K562 (cell line): ENCODE data around the gene RPL15.

ENCODE experiments used
- ERF ChIP-seq: fragments of 450-650 bp; formaldehyde crosslinking; IDR thresholded peaks from 2 replicates; pipeline ENCODE4 v1.4.0; 2020; ENCODE audit warnings: mild to moderate bottlenecking, mixed read lengths
- EZH2 ChIP-seq: IDR thresholded peaks from 2 replicates; pipeline ENCODE4 v1.6.1; 2012; ENCODE audit warnings: low read depth, mild to moderate bottlenecking, inconsistent platforms, low read length, borderline replicate concordance
- KAT7 ChIP-seq: sonication (generic); formaldehyde crosslinking; IDR thresholded peaks from 2 replicates; pipeline ENCODE4 v1.8.0; 2022; ENCODE audit warnings: missing genetic modification reagents, mild to moderate bottlenecking, borderline replicate concordance
- POLR2AphosphoS5 ChIP-seq: IDR thresholded peaks from 2 replicates; pipeline ENCODE4 v1.6.1; 2011; ENCODE audit warnings: mild to moderate bottlenecking, low read depth, low read length, moderate library complexity; ENCODE audit not compliant: control insufficient read depth, insufficient read depth
- SMARCA5 ChIP-seq: fragments of 450-650 bp; IDR thresholded peaks from 2 replicates; pipeline ENCODE4 v1.6.1; 2016
- TF ChIP-seq, protein P1 (sequence below): fragments of 150-350 bp; conservative IDR thresholded peaks from 2 replicates; pipeline ENCODE4 v1.6.1; 2014; ENCODE audit warnings: low read length
- TF ChIP-seq, protein P2 (sequence below): fragments of 450-650 bp; formaldehyde crosslinking; IDR thresholded peaks from 2 replicates; pipeline ENCODE4 v1.4.0; 2022; ENCODE audit warnings: missing genetic modification characterization

DNA sequence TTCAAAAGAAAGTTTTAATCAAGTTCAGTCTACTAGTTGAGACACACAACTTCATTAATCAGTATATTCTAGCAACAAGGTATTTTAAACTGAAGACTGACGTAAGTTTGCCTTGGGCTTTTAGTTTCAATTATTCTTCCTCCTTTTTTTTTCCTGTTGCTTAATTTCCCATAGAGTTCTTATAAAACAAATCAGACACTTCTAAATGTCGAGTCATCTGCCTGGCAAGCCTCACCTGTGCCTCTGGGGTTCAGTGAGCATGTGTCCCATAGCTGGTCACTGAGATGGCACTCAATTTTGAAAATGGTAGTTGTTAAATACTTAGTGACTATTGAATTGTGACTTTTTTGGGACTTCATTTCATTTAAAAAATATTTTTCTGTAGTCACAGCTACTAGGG is 27.5 kb upstream of the RPL15 start:
- TF ChIP-seq, protein P1, sequence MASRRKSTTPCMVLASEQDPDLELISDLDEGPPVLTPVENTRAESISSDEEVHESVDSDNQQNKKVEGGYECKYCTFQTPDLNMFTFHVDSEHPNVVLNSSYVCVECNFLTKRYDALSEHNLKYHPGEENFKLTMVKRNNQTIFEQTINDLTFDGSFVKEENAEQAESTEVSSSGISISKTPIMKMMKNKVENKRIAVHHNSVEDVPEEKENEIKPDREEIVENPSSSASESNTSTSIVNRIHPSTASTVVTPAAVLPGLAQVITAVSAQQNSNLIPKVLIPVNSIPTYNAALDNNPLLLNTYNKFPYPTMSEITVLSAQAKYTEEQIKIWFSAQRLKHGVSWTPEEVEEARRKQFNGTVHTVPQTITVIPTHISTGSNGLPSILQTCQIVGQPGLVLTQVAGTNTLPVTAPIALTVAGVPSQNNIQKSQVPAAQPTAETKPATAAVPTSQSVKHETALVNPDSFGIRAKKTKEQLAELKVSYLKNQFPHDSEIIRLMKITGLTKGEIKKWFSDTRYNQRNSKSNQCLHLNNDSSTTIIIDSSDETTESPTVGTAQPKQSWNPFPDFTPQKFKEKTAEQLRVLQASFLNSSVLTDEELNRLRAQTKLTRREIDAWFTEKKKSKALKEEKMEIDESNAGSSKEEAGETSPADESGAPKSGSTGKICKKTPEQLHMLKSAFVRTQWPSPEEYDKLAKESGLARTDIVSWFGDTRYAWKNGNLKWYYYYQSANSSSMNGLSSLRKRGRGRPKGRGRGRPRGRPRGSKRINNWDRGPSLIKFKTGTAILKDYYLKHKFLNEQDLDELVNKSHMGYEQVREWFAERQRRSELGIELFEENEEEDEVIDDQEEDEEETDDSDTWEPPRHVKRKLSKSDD = no peak
- TF ChIP-seq POLR2AphosphoS5 (no peak), SMARCA5 (no peak), ERF (CRISPR knock-in tag) (no peak), EZH2 (no peak), KAT7 (CRISPR knock-in tag) (no peak)
- TF ChIP-seq, protein P2, sequence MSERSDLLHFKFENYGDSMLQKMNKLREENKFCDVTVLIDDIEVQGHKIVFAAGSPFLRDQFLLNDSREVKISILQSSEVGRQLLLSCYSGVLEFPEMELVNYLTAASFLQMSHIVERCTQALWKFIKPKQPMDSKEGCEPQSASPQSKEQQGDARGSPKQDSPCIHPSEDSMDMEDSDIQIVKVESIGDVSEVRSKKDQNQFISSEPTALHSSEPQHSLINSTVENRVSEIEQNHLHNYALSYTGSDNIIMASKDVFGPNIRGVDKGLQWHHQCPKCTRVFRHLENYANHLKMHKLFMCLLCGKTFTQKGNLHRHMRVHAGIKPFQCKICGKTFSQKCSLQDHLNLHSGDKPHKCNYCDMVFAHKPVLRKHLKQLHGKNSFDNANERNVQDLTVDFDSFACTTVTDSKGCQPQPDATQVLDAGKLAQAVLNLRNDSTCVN (CRISPR knock-in tag) = no peak
